ENCODE data around the gene NFKBIE. TPM values are rescaled to one million over a fixed set of nuclear protein-coding genes. Genes with fewer than 3 reads are reported as not detected.

The NFKBIE gene
- total and polyA plus RNA-seq, 7 donors, result 4.7 to 16.2 (median 10.0) TPM

DNA sequence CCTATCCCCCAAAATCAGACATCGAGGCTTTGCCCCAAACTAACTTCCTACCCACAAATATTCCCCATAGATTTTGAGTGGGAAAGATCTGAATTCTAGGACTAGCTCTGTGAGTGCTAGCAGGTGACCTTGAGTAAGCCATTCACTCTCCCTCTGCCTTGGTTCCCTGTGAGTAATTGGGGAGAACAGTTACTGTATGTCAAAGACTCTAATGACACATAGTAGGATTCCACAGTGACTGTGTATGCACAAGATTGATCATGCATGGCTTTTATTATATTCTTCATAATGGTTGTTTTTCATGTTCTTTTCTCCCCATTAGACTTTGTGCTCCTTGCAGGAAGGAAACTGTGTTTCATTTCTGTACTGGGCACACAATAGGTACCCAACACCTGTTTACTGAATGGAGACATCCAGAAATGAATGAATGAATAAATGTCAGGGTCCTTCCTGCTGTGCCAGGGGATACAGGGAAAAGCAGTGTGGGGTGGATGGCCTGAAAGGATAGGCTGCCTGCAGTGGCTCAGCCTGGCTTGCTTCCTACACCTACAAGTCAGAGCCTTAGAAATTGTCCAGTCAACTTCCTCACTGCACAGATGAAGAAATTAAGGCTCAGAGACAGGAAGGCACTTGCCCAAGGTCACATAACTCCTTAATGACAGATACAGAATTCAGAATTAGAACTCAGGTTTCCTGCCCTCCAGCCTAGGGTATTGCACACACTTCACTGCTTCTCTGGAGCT is 4.0 kb upstream of the NFKBIE start:
- H3K36me3 ChIP-seq, result no peaks in the 10 kb centered on the region
- no peak overlapping the region for H3K27ac ChIP-seq
- H3K4me3 ChIP-seq, result no peak overlapping the region
- H3K4me1 ChIP-seq, result peaks cover 0 to 17% (median 14%) of the 10 kb centered on the region in 4 donors
- H3K9me3 ChIP-seq, result no peaks in the 10 kb centered on the region
- WGBS, 2 donors, result 66 to 75% methylated on average over 1 of the region's 1 CpG
- peaks cover 21 to 65% (median 58%) of the 10 kb centered on the region in 3 donors for H3K27me3 ChIP-seq
- TF ChIP-seq POLR2AphosphoS5 (IDR thresholded peaks at IDR 0.05), result no peak
- TF ChIP-seq, protein P1, sequence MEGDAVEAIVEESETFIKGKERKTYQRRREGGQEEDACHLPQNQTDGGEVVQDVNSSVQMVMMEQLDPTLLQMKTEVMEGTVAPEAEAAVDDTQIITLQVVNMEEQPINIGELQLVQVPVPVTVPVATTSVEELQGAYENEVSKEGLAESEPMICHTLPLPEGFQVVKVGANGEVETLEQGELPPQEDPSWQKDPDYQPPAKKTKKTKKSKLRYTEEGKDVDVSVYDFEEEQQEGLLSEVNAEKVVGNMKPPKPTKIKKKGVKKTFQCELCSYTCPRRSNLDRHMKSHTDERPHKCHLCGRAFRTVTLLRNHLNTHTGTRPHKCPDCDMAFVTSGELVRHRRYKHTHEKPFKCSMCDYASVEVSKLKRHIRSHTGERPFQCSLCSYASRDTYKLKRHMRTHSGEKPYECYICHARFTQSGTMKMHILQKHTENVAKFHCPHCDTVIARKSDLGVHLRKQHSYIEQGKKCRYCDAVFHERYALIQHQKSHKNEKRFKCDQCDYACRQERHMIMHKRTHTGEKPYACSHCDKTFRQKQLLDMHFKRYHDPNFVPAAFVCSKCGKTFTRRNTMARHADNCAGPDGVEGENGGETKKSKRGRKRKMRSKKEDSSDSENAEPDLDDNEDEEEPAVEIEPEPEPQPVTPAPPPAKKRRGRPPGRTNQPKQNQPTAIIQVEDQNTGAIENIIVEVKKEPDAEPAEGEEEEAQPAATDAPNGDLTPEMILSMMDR (IDR thresholded peaks at IDR 0.05), result no peak
- TF ChIP-seq EP300 (IDR thresholded peaks at IDR 0.05), result no peak
- no peak for TF ChIP-seq POLR2A (IDR thresholded peaks at IDR 0.05)
- DNase-seq, result no peak
- intact Hi-C loops (cut with DNase I), result no loop called here

DNA sequence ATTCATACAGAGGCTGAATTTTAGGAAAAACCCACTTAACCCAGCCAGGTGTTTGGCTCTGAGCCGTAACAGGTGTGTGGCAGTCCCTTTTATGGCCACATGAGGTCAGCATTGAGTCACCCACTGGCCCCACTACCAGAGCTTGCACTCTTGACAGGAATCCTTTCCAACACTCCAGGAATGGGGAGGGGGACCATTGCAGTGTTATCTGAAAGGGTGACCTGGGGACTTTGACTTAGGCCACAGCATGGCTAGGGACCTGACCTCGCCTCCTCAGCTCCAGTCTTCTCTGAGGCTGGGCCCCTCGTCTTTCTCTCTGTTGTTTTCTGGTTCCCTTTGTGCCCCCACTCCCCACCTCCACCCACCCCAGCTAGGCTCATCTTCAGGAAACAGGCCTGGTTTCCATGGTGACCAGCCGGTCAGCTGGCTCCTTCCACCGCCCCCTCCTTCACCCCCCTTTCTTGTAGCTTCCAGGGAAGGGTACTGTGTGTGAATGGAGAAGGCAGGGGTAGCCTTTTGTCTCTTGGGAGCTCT is 2.8 kb upstream of the NFKBIE start:
- no peak for DNase-seq
- TF ChIP-seq, protein P1 (IDR thresholded peaks at IDR 0.05), result peak; percentile 69 to 89 (median 82)
- TF ChIP-seq POLR2AphosphoS5 (IDR thresholded peaks at IDR 0.05) (peak in 2 of 4 donors; percentile 10 to 15), POLR2A (IDR thresholded peaks at IDR 0.05) (no peak)
- Histone ChIP-seq H3K9me3 (no peaks in the 10 kb centered on the region), H3K27ac (no peak overlapping the region), H3K4me1 (peaks cover 0 to 29% (median 26%) of the 10 kb centered on the region in 4 donors), H3K27me3 (peaks cover 21 to 54% (median 47%) of the 10 kb centered on the region in 3 donors), H3K36me3 (no peaks in the 10 kb centered on the region), H3K4me3 (no peak overlapping the region)
- intact Hi-C loops (cut with DNase I), result loop anchor here (1.0 kb wide), 1 partner anchor 70 kb away; no protein-coding TSS in a partner anchor
- 19 to 24% methylated on average over 5 of the region's 5 CpGs for WGBS, 2 donors

DNA sequence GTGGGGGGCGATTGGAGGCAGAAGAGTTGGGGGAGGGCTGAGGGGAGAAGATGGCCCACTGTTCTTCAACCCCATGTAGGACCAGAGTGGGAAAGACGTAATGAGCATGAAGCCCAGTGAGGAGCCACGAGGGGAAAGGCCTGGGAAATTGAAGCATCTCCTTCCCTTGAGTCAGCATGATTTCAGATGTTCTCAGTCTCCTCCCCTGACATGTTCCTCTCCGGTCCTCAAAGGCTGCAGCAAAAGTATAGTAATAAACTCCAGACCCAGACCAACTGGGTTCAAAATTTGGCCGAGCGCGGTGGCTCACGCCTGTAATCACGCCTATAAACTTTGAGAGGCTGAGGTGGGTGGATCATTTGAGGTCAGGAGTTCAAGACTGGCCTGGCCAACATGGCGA is 1.9 kb upstream of the NFKBIE start:
- no peak for TF ChIP-seq EP300 (IDR thresholded peaks at IDR 0.05)
- TF ChIP-seq, protein P1 (IDR thresholded peaks at IDR 0.05), result no peak
- H3K36me3 ChIP-seq, result no peaks in the 10 kb centered on the region
- H3K27me3 ChIP-seq, result peaks cover 19 to 44% (median 37%) of the 10 kb centered on the region in 3 donors
- peaks cover 0 to 38% (median 33%) of the 10 kb centered on the region in 4 donors for H3K4me1 ChIP-seq
- no peaks in the 10 kb centered on the region for H3K9me3 ChIP-seq
- 32 to 65% methylated on average over 10 of the region's 10 CpGs for WGBS, 2 donors
- H3K4me3 ChIP-seq, result no peak overlapping the region
- no peak for DNase-seq
- intact Hi-C loops (cut with DNase I), result loop anchor here (2.0 kb wide), 1 partner anchor 46 kb away; the partner anchor contains the start of gene AARS2
- no peak overlapping the region for H3K27ac ChIP-seq

DNA sequence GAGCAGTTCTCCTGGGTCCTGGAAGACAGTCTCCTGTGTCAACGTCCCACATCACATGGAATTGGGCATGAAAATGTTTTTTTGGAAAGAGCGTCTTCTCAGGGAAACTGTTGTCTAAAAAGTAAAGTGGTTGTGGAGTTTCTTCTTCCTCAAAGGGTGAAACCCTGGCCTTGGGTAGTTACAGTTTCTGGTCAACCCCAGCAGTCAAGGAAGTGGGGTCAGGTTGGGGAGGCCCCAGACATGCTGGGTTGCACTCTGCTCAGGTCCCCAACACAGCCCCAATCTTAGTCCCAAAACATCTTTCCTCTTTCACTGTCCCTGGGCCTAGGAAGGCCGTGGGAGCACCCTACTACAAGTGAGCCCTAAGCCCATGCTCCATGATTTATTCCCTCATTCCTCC is 996 bp upstream of the NFKBIE start:
- 73 to 81% methylated on average over 3 of the region's 3 CpGs for WGBS, 2 donors
- TF ChIP-seq, protein P1 (IDR thresholded peaks at IDR 0.05), result no peak
- TF ChIP-seq EP300 (IDR thresholded peaks at IDR 0.05) (no peak), POLR2A (IDR thresholded peaks at IDR 0.05) (no peak), POLR2AphosphoS5 (IDR thresholded peaks at IDR 0.05) (no peak)
- H3K4me1 ChIP-seq, result peaks cover 0 to 38% (median 33%) of the 10 kb centered on the region in 4 donors
- intact Hi-C loops (cut with DNase I), result loop anchor here (2.0 kb wide), 1 partner anchor 46 kb away; the partner anchor contains the start of gene AARS2
- no peak overlapping the region for H3K4me3 ChIP-seq
- peaks cover 10 to 35% (median 28%) of the 10 kb centered on the region in 3 donors for H3K27me3 ChIP-seq
- no peaks in the 10 kb centered on the region for H3K9me3 ChIP-seq
- no peak for DNase-seq
- no peaks in the 10 kb centered on the region for H3K36me3 ChIP-seq
- no peak overlapping the region for H3K27ac ChIP-seq
